Tongue (tissue), 2 donors: Measurements from ENCODE around the gene TNNT2. TPM values are rescaled to one million over a fixed set of nuclear protein-coding genes. Genes with fewer than 3 reads are reported as not detected.

Experiments used
- DNase-seq: peaks from one replicate; pipeline ENCODE4 v3.0.0-alpha.2; 2015
- total RNA-seq: library from RNA; depleted of rRNA; stranded (reverse); fragments of >200 nt; gene quantifications from one replicate; pipeline ENCODE4 v1.2.3, GENCODE V29; 2014

Gene TNNT2
- total RNA-seq, 1 donor from 2014 or later, result 98.3 TPM

GRCh38 chr1:201401700-201402099 lies 24.2 kb upstream of the TNNT2 start:
- no peak for DNase-seq

GRCh38 chr1:201400852-201401230 lies 23.4 kb upstream of the TNNT2 start:
- DNase-seq, result no peak

- no peak for DNase-seq
Measured at GRCh38 chr1:201400212-201400851, 22.9 kb upstream of the TNNT2 start.

DNA sequence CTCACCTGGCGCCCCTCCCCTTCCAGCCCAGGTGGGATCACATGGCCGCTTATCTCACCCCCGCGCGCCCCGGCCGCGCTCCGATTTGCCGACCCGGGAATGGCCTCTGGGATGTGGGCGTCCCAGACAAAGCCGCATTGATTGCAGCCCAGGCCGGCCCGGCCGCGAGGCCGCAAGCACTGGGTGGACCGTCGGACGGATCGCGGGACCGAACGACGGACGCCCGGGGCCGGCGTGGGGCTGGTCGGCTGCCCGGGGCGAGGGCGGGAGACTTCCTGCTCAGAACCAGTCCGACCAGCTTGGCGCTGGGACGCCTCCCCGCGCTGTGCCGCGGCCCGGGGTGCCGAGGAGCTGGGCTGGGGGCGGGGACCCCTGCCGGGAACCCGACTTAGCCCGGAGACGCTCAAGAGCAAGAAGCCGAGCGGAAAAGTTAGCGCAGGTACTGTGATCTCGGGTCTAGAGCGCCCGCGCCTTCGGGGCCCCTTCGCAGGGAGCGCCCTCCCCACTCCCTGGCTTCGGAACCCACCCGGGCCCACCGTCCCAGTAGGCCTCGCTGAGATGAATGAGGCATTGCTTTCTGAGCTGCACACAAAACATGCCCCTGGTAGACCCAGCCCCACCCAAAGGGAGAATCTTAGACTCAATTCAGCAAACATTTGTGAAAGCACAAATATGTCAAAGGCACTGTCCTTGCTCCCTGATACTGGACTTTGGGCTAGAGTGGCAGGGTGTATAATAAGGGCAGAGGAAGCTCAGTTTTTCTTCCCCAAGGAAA lies 22.1 kb upstream of the TNNT2 start:
- DNase-seq, result no peak

- DNase-seq, result no peak
Measured at GRCh38 chr1:201399018-201399351, 21.5 kb upstream of the TNNT2 start, which contains the start of gene LAD1. LAD1 (minus strand) TSS chr1:201399324; CDS start chr1:201399306, 18 bp downstream.

DNA sequence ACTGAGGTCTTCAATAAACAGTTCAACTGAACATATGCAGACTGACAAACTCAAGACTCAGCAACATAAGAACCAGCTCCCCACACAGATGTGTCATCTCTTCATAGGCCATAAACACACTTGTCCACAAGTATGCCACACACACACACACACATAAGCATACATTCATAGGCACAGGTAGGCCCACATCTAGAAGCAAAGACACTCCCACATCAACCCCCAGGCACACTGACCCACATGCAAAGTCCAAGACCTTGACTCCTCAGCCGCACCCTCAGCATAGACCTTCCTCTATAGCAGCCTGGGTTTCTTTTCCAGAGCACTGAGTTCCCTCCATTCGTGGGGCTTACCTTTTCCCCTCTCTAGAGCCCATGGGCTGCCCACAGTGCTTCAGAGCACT lies 20.2 kb upstream of the TNNT2 start:
- no peak for DNase-seq

- DNase-seq, result peak; percentile 59
Measured at GRCh38 chr1:201396861-201397464, 19.5 kb upstream of the TNNT2 start.

GRCh38 chr1:201395936-201396335 lies 18.5 kb upstream of the TNNT2 start:
- peak; percentile 87 for DNase-seq

DNA sequence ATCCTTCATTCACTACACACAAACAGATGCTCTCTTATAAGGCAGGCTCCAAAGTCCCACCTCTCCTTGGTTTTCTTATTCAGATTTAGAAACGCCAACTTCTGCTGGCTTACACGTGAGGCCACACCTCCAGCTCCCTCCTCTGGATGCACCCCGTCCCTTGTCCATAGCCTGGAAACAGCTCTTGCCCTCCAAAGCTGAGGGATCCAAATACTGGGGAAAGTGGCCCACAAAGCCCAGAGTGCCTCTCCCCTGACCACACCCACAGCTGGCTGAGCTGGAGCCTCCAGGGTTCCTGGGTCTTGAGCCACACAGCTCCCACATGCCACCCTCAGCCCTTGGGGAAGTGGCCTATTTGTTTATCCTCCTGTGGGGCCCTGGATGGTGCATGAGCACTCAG lies 17.1 kb upstream of the TNNT2 start:
- DNase-seq, result no peak

DNA sequence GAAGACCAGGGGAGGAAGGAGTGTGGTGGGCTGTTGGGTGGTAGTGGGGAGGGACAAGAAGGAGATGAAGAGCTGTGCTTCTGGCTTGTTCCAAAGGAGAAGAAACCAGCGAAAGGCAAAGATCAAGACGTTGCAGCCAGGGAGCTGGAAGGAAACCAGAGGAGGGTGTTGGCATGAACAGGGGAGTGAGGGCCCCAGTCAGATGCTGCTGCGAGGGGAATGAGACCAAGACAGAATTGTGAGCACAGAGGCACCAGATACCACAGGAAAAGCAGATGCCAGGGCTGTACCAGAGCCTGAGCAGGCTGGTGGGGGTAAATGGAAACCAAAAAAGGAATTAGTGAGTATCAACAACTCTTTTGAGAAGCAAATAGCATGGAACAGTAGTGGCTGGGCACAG lies 15.6 kb upstream of the TNNT2 start:
- DNase-seq, result peak; percentile 63

- no peak for DNase-seq
Measured at GRCh38 chr1:201391651-201392511, 14.4 kb upstream of the TNNT2 start.

GRCh38 chr1:201391225-201391624 lies 13.7 kb upstream of the TNNT2 start:
- DNase-seq, result no peak

GRCh38 chr1:201389051-201389450 lies 11.6 kb upstream of the TNNT2 start:
- DNase-seq, result no peak

DNA sequence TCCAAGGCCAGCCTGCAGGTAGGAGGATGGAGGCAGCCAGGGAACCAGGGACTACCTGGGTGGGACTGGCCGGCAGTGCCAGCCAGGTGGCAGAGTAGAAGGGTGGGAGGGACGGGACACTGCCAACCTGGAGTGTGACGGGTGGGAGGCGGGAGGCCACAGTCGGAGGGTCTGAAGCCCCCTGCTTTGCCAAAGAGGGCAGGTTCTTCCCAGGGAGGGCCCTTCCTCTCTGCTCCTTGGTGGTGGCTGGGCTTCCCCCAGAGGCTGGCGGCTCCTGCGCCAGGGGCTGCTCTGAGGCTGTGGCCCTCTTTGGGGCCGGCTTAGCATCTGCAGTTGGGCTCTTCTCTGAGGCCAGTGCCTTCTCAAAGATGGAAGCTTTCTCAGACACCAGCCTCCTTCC lies 8.7 kb upstream of the TNNT2 start:
- no peak for DNase-seq

GRCh38 chr1:201385299-201385891 lies 7.9 kb upstream of the TNNT2 start:
- peak; percentile 61 for DNase-seq

GRCh38 chr1:201384406-201384782 lies 6.9 kb upstream of the TNNT2 start:
- DNase-seq, result no peak

GRCh38 chr1:201383647-201384405 lies 6.3 kb upstream of the TNNT2 start:
- DNase-seq, result peak; percentile 96

GRCh38 chr1:201381130-201381529 lies 3.6 kb upstream of the TNNT2 start:
- DNase-seq, result peak; percentile 62

- DNase-seq, result no peak
Measured at GRCh38 chr1:201379733-201380242, 2.3 kb upstream of the TNNT2 start.

GRCh38 chr1:201378804-201379203 lies 1.3 kb upstream of the TNNT2 start:
- no peak for DNase-seq
